EL (cell line): ENCODE results near the gene ENTHD1.

ENCODE experiments used
- DNase-seq: peaks from one replicate; pipeline ENCODE4 v3.0.0-alpha.2; 2016

Gene ENTHD1

GRCh38 chr22:39727541-39727940, 166.0 kb downstream of the ENTHD1 start:
- peak; percentile 11 for DNase-seq

- no peak for DNase-seq
These were observed 168.1 kb downstream of the ENTHD1 start for GRCh38 chr22:39725351-39726035.

GRCh38 chr22:39724857-39725256, 168.7 kb downstream of the ENTHD1 start:
- no peak for DNase-seq

GRCh38 chr22:39724390-39724789, 169.2 kb downstream of the ENTHD1 start:
- DNase-seq: no peak

- peak; percentile 19 for DNase-seq
These were observed 169.6 kb downstream of the ENTHD1 start for GRCh38 chr22:39723899-39724351.

- DNase-seq: no peak
These were observed 170.1 kb downstream of the ENTHD1 start for GRCh38 chr22:39723463-39723862.

GRCh38 chr22:39722501-39722900, 171.1 kb downstream of the ENTHD1 start:
- no peak for DNase-seq

GRCh38 chr22:39722032-39722325, 171.6 kb downstream of the ENTHD1 start:
- no peak for DNase-seq

- DNase-seq: no peak
These were observed 172.1 kb downstream of the ENTHD1 start for GRCh38 chr22:39721206-39722031.

- DNase-seq: no peak
These were observed 173.8 kb downstream of the ENTHD1 start for GRCh38 chr22:39719559-39720450.

- DNase-seq: no peak
These were observed 174.6 kb downstream of the ENTHD1 start for GRCh38 chr22:39718921-39719475.

GRCh38 chr22:39718206-39718605, 175.4 kb downstream of the ENTHD1 start:
- no peak for DNase-seq

- DNase-seq: no peak
These were observed 176.5 kb downstream of the ENTHD1 start for GRCh38 chr22:39717099-39717498.

GRCh38 chr22:39716534-39716933, 177.0 kb downstream of the ENTHD1 start:
- DNase-seq: no peak

- DNase-seq: no peak
These were observed 177.6 kb downstream of the ENTHD1 start for GRCh38 chr22:39715778-39716495.

GRCh38 chr22:39714321-39714720, 179.2 kb downstream of the ENTHD1 start:
- DNase-seq: no peak

GRCh38 chr22:39713799-39714290, 179.7 kb downstream of the ENTHD1 start:
- DNase-seq: no peak

- no peak for DNase-seq
These were observed 180.6 kb downstream of the ENTHD1 start for GRCh38 chr22:39712751-39713525.

GRCh38 chr22:39712081-39712480, 181.5 kb downstream of the ENTHD1 start:
- no peak for DNase-seq

GRCh38 chr22:39710380-39711150, 183.0 kb downstream of the ENTHD1 start:
- DNase-seq: no peak

GRCh38 chr22:39707816-39708215, 185.7 kb downstream of the ENTHD1 start:
- no peak for DNase-seq
